Type B pancreatic cell (in vitro differentiated cells): ENCODE measurements around the gene PSAT1. TPM values are rescaled to one million over a fixed set of nuclear protein-coding genes. Genes with fewer than 3 reads are reported as not detected.

Experiments
- DNase-seq: peaks from one replicate; pipeline ENCODE4 v3.0.0; 2021; ENCODE audit warnings: mixed read lengths; ENCODE audit not compliant: unreplicated experiment; ENCODE audit errors: extremely low spot score
- H3K27ac Mint-ChIP-seq: 2 replicates; pipeline ENCODE4 v1.8.0; 2021; ENCODE audit warnings: mild to moderate bottlenecking, mixed read lengths
- H3K27me3 Mint-ChIP-seq: 2 replicates; pipeline ENCODE4 v1.8.0; 2021; ENCODE audit warnings: mixed read lengths
- H3K36me3 Mint-ChIP-seq: 2 replicates; pipeline ENCODE4 v1.8.0; 2021; ENCODE audit warnings: mixed read lengths
- H3K4me1 Mint-ChIP-seq: one replicate; pipeline ENCODE4 v1.8.0; 2021; ENCODE audit warnings: mixed read lengths; ENCODE audit not compliant: unreplicated experiment
- H3K4me3 Mint-ChIP-seq: 2 replicates; pipeline ENCODE4 v1.8.0; 2021; ENCODE audit warnings: mild to moderate bottlenecking, mixed read lengths
- H3K9me3 Mint-ChIP-seq: 2 replicates; pipeline ENCODE4 v1.8.0; 2021; ENCODE audit warnings: mixed read lengths
- total RNA-seq: library from RNA; stranded (reverse); gene quantifications from 2 replicates; pipeline ENCODE4 v1.2.1, GENCODE V29; 2021; ENCODE audit warnings: low replicate concordance
- TF ChIP-seq, protein P1 (sequence below): fragments of 200-600 bp; sonication (generic); conservative IDR thresholded peaks from 2 replicates; pipeline ENCODE4 v1.5.0; 2021; ENCODE audit warnings: antibody characterized with exemption, mild to moderate bottlenecking

Gene PSAT1
- total RNA-seq, 1 donor from 2014 or later: 74.2 TPM

DNA sequence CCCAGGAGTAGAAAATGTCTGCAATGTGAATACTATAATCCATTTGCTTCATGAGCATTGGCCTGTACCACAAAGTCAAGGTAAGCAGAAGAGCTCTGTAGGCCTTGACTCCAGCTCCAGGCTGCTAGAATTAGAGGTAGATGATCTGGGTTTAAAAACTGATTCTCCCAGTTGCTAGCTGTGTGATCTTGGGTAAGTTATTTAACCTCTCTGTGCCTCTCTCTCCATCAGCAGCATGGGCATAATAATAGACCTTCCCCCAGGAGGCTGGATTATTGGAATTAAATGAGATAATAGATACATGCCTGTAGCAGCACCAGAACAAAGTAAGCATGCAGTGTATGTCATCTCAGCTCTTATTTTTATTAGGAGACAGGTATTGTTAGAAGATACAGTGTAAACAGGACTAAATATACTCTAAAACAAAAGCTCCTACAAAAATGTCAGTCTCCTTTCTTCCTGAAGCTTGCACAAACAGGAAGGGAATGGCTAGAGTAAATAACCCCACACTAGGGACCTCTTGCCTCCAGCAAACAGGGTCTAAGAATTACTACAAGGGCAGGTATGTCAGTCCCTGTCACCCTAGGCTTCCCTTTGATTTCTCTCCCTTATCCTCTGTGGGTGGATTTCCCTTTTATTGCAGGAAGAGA lies 57.5 kb downstream of the PSAT1 start:
- TF ChIP-seq, protein P1, sequence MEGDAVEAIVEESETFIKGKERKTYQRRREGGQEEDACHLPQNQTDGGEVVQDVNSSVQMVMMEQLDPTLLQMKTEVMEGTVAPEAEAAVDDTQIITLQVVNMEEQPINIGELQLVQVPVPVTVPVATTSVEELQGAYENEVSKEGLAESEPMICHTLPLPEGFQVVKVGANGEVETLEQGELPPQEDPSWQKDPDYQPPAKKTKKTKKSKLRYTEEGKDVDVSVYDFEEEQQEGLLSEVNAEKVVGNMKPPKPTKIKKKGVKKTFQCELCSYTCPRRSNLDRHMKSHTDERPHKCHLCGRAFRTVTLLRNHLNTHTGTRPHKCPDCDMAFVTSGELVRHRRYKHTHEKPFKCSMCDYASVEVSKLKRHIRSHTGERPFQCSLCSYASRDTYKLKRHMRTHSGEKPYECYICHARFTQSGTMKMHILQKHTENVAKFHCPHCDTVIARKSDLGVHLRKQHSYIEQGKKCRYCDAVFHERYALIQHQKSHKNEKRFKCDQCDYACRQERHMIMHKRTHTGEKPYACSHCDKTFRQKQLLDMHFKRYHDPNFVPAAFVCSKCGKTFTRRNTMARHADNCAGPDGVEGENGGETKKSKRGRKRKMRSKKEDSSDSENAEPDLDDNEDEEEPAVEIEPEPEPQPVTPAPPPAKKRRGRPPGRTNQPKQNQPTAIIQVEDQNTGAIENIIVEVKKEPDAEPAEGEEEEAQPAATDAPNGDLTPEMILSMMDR: no peak
- no peaks in the 10 kb centered on the region for H3K9me3 Mint-ChIP-seq
- H3K27me3 Mint-ChIP-seq: no peaks in the 10 kb centered on the region
- no peaks in the 10 kb centered on the region for H3K4me1 Mint-ChIP-seq
- no peak overlapping the region for H3K27ac Mint-ChIP-seq
- H3K36me3 Mint-ChIP-seq: no peaks in the 10 kb centered on the region
- H3K4me3 Mint-ChIP-seq: no peak overlapping the region
- no peak for DNase-seq

DNA sequence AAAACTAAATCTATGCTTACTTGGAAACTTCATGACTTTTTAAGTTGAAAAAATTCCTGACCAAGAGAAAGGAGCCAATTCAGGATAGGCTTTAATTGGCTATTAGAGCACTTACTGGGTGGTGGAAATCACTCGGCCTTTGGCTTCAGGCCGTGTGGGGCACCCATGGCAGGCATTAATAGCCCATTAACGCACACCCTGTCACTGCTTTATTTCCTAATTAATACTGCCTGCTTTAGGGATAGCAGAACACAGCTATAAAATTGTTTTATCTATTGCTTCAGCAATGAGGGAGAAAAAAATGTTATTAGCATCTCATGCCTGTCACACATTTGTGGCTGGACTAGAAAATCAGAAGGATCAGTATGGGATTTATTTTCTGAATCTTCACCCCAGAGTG lies 58.1 kb downstream of the PSAT1 start:
- Mint-ChIP-seq H3K36me3 (no peaks in the 10 kb centered on the region), H3K27me3 (no peaks in the 10 kb centered on the region), H3K4me1 (no peaks in the 10 kb centered on the region), H3K27ac (no peak overlapping the region), H3K9me3 (no peaks in the 10 kb centered on the region), H3K4me3 (no peak overlapping the region)
- DNase-seq: no peak
- TF ChIP-seq, protein P1: no peak

DNA sequence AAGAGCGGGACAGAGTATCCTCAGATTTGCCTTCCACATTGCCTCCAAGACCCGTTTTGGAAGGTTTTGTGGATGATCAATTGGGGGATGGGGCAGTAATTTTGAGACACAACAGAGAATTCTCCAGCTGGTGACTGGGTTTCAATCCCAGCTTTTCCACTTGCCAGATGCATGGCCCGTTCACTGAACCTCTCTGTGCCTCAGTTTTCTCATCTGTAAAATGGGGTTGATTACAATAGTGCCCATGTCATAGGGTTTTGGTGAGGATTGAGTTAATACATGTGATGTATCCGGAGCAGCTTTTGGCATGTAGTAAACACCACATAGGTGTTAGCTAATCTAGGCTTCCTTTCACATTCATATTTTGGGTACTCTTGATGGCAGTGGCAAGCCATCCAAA lies 59.7 kb downstream of the PSAT1 start:
- no peaks in the 10 kb centered on the region for H3K27me3 Mint-ChIP-seq
- no peak for DNase-seq
- no peaks in the 10 kb centered on the region for H3K36me3 Mint-ChIP-seq
- H3K4me3 Mint-ChIP-seq: no peak overlapping the region
- H3K9me3 Mint-ChIP-seq: no peaks in the 10 kb centered on the region
- no peak overlapping the region for H3K27ac Mint-ChIP-seq
- no peaks in the 10 kb centered on the region for H3K4me1 Mint-ChIP-seq
- TF ChIP-seq, protein P1: no peak

DNA sequence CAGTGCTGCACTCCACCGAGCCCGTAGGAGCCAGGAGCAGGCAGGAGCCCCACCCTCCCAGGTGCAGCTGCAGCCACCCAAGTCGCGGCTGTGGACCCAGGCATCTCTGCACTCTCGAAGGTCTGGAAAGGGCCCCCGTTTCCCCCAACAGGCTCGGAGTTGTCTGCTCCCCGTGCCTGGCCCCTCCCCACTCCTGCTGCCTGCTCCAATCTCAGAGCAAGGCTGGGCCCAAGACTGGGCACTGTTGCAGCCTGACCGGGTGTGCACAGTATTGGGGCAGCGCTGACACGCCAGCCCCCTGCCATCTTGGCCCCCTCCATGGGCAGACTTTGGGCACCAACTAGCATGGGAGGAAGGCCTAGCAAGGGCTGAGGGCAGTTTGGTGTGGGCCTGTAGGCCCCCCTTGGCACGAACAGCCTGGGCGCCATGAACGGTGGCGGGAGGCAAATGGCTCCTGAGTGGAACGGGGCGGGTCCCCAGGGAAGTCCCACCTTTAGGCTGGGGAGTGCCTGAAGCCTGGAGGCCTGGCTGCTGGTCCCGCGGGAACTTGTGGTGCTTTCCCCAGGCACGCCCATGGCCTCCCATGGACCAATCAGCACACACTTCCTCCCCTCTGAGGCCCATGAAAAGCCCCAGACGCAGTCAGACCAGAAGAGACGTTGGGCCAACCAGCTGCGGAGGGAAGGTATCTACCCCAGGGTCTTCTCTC lies 60.4 kb downstream of the PSAT1 start:
- Mint-ChIP-seq H3K27ac (no peak overlapping the region), H3K4me1 (no peaks in the 10 kb centered on the region), H3K4me3 (no peak overlapping the region), H3K9me3 (no peaks in the 10 kb centered on the region), H3K36me3 (no peaks in the 10 kb centered on the region), H3K27me3 (no peaks in the 10 kb centered on the region)
- TF ChIP-seq, protein P1: no peak
- DNase-seq: no peak

DNA sequence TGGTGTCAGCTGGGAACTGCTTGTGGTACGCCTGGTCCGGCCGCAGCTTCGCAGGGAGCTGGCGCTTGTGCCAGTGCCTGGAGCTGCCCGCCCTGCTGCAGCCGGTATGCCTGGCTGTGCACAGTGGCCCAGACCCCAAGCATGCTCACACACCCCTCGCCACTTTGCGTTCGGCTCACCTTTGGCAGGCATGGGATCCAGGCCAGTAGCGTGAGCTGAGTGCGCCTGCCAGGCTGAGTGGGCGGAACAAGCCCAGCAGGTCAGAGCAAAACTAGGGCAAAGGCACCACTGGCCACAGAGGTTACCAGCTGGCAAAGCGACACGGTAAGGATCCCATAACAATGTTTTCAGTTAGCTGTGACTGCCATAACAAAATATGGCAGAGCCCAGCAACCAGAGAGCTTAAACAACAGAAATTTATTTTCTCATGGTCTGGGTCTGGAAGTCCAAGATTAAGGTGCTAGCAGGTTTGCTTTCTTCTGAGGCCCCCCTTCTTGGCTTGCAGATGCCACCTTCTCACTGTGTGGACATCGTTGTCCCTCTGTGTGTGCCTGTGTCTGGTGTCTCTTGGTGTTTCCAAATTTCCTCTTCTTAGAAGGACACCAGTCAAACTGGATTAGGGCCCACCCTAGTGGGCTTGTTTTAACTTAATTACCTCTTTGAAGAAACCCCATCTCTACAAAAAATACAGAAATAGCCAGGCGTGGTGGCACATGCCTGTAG lies 61.6 kb downstream of the PSAT1 start:
- TF ChIP-seq, protein P1: no peak
- no peaks in the 10 kb centered on the region for H3K36me3 Mint-ChIP-seq
- H3K9me3 Mint-ChIP-seq: no peaks in the 10 kb centered on the region
- H3K4me1 Mint-ChIP-seq: peaks cover under 1% of the 10 kb centered on the region
- no peak overlapping the region for H3K4me3 Mint-ChIP-seq
- no peak overlapping the region for H3K27ac Mint-ChIP-seq
- no peaks in the 10 kb centered on the region for H3K27me3 Mint-ChIP-seq
- DNase-seq: no peak
